Liver (tissue), 9 donors: ENCODE data around the gene ING5. TPM values are rescaled to one million over a fixed set of nuclear protein-coding genes. Genes with fewer than 3 reads are reported as not detected.

Source experiments
- DNase-seq: peaks from one replicate; pipeline ENCODE4 v3.0.0-alpha.2; 2017; ENCODE audit warnings: low spot score
- H3K27ac ChIP-seq, 2 donors: one replicate each; pipeline ENCODE4 v1.7.0; 2013; ENCODE audit warnings: inconsistent platforms in 2 of 2, low read length in 2 of 2, control low read depth in 1 of 2, low read depth in 1 of 2, mild to moderate bottlenecking in 1 of 2
- H3K27me3 ChIP-seq, 4 donors: one replicate each; pipeline versions ENCODE4 v1.6.1 to v1.7.0; 2013; ENCODE audit warnings: low read length in 3 of 4, inconsistent platforms in 1 of 4, mild to moderate bottlenecking in 1 of 4, moderate library complexity in 1 of 4; ENCODE audit not compliant: control insufficient read depth in 4 of 4, insufficient read depth in 4 of 4
- H3K36me3 ChIP-seq, 4 donors: one replicate each; pipeline versions ENCODE4 v1.6.1 to v1.7.0; 2013; ENCODE audit warnings: low read length in 3 of 4, mild to moderate bottlenecking in 3 of 4, low read depth in 1 of 4, moderate library complexity in 1 of 4; ENCODE audit not compliant: control insufficient read depth in 4 of 4, insufficient read depth in 3 of 4
- H3K4me1 ChIP-seq, 4 donors: one replicate each; pipeline versions ENCODE4 v1.6.1 to v1.7.0; 2013; ENCODE audit warnings: low read length in 3 of 4, mild to moderate bottlenecking in 3 of 4, moderate library complexity in 1 of 4; ENCODE audit not compliant: control insufficient read depth in 4 of 4, insufficient read depth in 4 of 4
- H3K4me3 ChIP-seq, 3 donors: one replicate each; pipeline versions ENCODE4 v1.6.1 to v1.7.0; 2013; ENCODE audit warnings: low read length in 3 of 3, control low read depth in 1 of 3, low read depth in 1 of 3, mild to moderate bottlenecking in 1 of 3
- H3K9ac ChIP-seq, 2 donors: one replicate each; pipeline ENCODE4 v1.7.0; 2013; ENCODE audit warnings: low read length in 2 of 2, mild to moderate bottlenecking in 2 of 2, moderate library complexity in 2 of 2, control low read depth in 1 of 2, low read depth in 1 of 2
- H3K9me3 ChIP-seq, 4 donors: one replicate each; pipeline versions ENCODE4 v1.6.1 to v1.7.0; 2013; ENCODE audit warnings: low read length in 3 of 4; ENCODE audit not compliant: control insufficient read depth in 4 of 4
- ATF3 ChIP-seq: IDR thresholded peaks from 2 replicates; pipeline ENCODE4 v1.6.1; 2016; ENCODE audit warnings: antibody characterized with exemption
- EGR1 ChIP-seq, 2 donors: IDR thresholded peaks; 2 replicates each; pipeline ENCODE4 v1.6.1; 2016 to 2018; ENCODE audit warnings: antibody characterized with exemption in 2 of 2, low read depth in 2 of 2
- FOXA1 ChIP-seq: IDR thresholded peaks from 2 replicates; pipeline ENCODE4 v1.6.1; 2016; ENCODE audit warnings: antibody characterized with exemption
- FOXA2 ChIP-seq: IDR thresholded peaks from 2 replicates; pipeline ENCODE4 v1.6.1; 2016; ENCODE audit warnings: antibody characterized with exemption
- GABPA ChIP-seq, 2 donors: IDR thresholded peaks in 1 of 2; conservative IDR thresholded peaks in 1 of 2; 2 replicates each; pipeline ENCODE4 v1.6.1; 2016; ENCODE audit warnings: antibody characterized with exemption in 2 of 2, mild to moderate bottlenecking in 1 of 2, moderate library complexity in 1 of 2
- HNF4A ChIP-seq, 2 donors: conservative IDR thresholded peaks; 2 replicates each; pipeline ENCODE4 v1.6.1; 2016; ENCODE audit warnings: antibody characterized with exemption in 2 of 2, mild to moderate bottlenecking in 2 of 2
- HNF4G ChIP-seq: IDR thresholded peaks from 2 replicates; pipeline ENCODE4 v1.6.1; 2016; ENCODE audit warnings: antibody characterized with exemption
- JUND ChIP-seq, 2 donors: IDR thresholded peaks; 2 replicates each; pipeline ENCODE4 v1.6.1; 2016; ENCODE audit warnings: antibody characterized with exemption in 2 of 2
- MAX ChIP-seq: IDR thresholded peaks from 2 replicates; pipeline ENCODE4 v1.6.1; 2016; ENCODE audit warnings: antibody characterized with exemption
- NR2F2 ChIP-seq: IDR thresholded peaks from 2 replicates; pipeline ENCODE4 v1.6.1; 2016; ENCODE audit warnings: antibody characterized with exemption
- RXRA ChIP-seq, 2 donors: IDR thresholded peaks; 2 replicates each; pipeline ENCODE4 v1.6.1; 2017 to 2018; ENCODE audit warnings: antibody characterized with exemption in 2 of 2, mild to moderate bottlenecking in 1 of 2
- SP1 ChIP-seq: IDR thresholded peaks from 2 replicates; pipeline ENCODE4 v1.6.1; 2018; ENCODE audit warnings: antibody characterized with exemption, mild to moderate bottlenecking
- TAF1 ChIP-seq: conservative IDR thresholded peaks from 2 replicates; pipeline ENCODE4 v1.6.1; 2016; ENCODE audit warnings: antibody characterized with exemption, mild to moderate bottlenecking
- YY1 ChIP-seq: IDR thresholded peaks from 2 replicates; pipeline ENCODE4 v1.6.1; 2016; ENCODE audit warnings: antibody characterized with exemption, mild to moderate bottlenecking
- WGBS: extraction: QIAGEN DNeasy Blood & Tissue Kit; methylation state at CpG from one replicate; pipeline ENCODE4 v1.1.7; 2013; 5-methylcytosine and 5-hydroxymethylcytosine counted together
- polyA plus RNA-seq, 2 donors: library from polyadenylated mRNA; stranded (reverse) in 1 of 2; unstranded in 1 of 2; fragments of 200-250 nt in 1 of 2; fragments of >200 nt in 1 of 2; fragmentation: Nextera tagmentation in 1 of 2; extraction: Ambion mirVana in 1 of 2; gene quantifications; one replicate each; pipeline versions ENCODE4 v1.2.1 to v1.2.3, GENCODE V29; 2013 to 2015
- total RNA-seq, 2 donors: library from RNA; depleted of rRNA; stranded (reverse); fragments of >200 nt; gene quantifications; one replicate each; pipeline ENCODE4 v1.2.3, GENCODE V29; 2014
- TF ChIP-seq, protein P1 (sequence below): fragments of 150-350 bp; IDR thresholded peaks from 2 replicates; pipeline ENCODE4 v1.5.1; 2017; ENCODE audit warnings: improper control_type of control experiment, low read depth, low read length; ENCODE audit not compliant: missing input control
- TF ChIP-seq, protein P2 (sequence below): IDR thresholded peaks from 2 replicates; pipeline ENCODE4 v1.6.1; 2016; ENCODE audit warnings: antibody characterized with exemption
- TF ChIP-seq, protein P3 (sequence below): IDR thresholded peaks from 2 replicates; pipeline ENCODE4 v1.6.1; 2016; ENCODE audit warnings: antibody characterized with exemption, mild to moderate bottlenecking
- donor health status: healthy.
- donor health status: healthy.
- donor health status: healthy.
- donor health status: healthy.
- donor health status: healthy.

Gene ING5
- total and polyA plus RNA-seq, 4 donors = 7.2 to 24.2 (median 13.9) TPM

DNA sequence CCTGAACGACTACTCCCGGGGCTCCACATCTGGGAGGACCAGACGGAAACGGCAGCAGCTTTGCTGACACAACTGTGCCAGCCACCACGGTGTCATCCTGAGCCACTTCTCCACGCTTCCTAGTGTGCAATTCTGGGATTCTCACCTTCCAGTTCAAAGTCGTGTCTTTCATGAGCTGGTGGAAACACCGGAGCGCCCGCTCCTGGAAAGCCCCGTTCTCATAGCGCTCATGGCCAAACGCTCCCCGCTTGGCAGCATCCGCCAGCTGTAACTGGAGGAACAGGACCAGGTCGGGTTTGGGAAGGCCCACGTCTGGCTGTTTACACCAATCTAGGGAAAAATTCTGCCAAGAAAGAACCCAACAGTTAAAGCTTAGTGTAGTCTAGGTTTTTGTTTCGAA is 23.5 kb upstream of the ING5 start:
- Histone ChIP-seq H3K9me3 (no peaks in the 10 kb centered on the region), H3K27me3 (no peaks in the 10 kb centered on the region), H3K4me3 (no peak overlapping the region), H3K36me3 (peaks cover 0 to 13% (median under 1%) of the 10 kb centered on the region in 4 donors), H3K9ac (no peak overlapping the region), H3K4me1 (peaks cover 0 to 2% (median 0%) of the 10 kb centered on the region in 4 donors), H3K27ac (no peak overlapping the region)
- DNase-seq = no peak
- TF ChIP-seq JUND (IDR thresholded peaks at IDR 0.05) = no peak
- TF ChIP-seq, protein P1, sequence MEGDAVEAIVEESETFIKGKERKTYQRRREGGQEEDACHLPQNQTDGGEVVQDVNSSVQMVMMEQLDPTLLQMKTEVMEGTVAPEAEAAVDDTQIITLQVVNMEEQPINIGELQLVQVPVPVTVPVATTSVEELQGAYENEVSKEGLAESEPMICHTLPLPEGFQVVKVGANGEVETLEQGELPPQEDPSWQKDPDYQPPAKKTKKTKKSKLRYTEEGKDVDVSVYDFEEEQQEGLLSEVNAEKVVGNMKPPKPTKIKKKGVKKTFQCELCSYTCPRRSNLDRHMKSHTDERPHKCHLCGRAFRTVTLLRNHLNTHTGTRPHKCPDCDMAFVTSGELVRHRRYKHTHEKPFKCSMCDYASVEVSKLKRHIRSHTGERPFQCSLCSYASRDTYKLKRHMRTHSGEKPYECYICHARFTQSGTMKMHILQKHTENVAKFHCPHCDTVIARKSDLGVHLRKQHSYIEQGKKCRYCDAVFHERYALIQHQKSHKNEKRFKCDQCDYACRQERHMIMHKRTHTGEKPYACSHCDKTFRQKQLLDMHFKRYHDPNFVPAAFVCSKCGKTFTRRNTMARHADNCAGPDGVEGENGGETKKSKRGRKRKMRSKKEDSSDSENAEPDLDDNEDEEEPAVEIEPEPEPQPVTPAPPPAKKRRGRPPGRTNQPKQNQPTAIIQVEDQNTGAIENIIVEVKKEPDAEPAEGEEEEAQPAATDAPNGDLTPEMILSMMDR = no peak
- TF ChIP-seq HNF4G = no peak
- no peak for TF ChIP-seq NR2F2
- TF ChIP-seq EGR1 (IDR thresholded peaks at IDR 0.05; ENCODE audit: low read depth in 2 of 2) = no peak
- no peak for TF ChIP-seq ATF3
- TF ChIP-seq TAF1 = no peak
- TF ChIP-seq MAX = no peak
- TF ChIP-seq FOXA1 = no peak
- no peak for TF ChIP-seq GABPA (IDR thresholded peaks at IDR 0.05 in 1 of 2, conservative IDR thresholded peaks at IDR 0.05 in 1 of 2)
- TF ChIP-seq, protein P2, sequence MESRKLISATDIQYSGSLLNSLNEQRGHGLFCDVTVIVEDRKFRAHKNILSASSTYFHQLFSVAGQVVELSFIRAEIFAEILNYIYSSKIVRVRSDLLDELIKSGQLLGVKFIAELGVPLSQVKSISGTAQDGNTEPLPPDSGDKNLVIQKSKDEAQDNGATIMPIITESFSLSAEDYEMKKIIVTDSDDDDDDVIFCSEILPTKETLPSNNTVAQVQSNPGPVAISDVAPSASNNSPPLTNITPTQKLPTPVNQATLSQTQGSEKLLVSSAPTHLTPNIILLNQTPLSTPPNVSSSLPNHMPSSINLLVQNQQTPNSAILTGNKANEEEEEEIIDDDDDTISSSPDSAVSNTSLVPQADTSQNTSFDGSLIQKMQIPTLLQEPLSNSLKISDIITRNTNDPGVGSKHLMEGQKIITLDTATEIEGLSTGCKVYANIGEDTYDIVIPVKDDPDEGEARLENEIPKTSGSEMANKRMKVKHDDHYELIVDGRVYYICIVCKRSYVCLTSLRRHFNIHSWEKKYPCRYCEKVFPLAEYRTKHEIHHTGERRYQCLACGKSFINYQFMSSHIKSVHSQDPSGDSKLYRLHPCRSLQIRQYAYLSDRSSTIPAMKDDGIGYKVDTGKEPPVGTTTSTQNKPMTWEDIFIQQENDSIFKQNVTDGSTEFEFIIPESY = no peak
- no peak for TF ChIP-seq HNF4A (conservative IDR thresholded peaks at IDR 0.05)
- TF ChIP-seq, protein P3, sequence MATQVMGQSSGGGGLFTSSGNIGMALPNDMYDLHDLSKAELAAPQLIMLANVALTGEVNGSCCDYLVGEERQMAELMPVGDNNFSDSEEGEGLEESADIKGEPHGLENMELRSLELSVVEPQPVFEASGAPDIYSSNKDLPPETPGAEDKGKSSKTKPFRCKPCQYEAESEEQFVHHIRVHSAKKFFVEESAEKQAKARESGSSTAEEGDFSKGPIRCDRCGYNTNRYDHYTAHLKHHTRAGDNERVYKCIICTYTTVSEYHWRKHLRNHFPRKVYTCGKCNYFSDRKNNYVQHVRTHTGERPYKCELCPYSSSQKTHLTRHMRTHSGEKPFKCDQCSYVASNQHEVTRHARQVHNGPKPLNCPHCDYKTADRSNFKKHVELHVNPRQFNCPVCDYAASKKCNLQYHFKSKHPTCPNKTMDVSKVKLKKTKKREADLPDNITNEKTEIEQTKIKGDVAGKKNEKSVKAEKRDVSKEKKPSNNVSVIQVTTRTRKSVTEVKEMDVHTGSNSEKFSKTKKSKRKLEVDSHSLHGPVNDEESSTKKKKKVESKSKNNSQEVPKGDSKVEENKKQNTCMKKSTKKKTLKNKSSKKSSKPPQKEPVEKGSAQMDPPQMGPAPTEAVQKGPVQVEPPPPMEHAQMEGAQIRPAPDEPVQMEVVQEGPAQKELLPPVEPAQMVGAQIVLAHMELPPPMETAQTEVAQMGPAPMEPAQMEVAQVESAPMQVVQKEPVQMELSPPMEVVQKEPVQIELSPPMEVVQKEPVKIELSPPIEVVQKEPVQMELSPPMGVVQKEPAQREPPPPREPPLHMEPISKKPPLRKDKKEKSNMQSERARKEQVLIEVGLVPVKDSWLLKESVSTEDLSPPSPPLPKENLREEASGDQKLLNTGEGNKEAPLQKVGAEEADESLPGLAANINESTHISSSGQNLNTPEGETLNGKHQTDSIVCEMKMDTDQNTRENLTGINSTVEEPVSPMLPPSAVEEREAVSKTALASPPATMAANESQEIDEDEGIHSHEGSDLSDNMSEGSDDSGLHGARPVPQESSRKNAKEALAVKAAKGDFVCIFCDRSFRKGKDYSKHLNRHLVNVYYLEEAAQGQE = no peak
- TF ChIP-seq SP1 = no peak
- no peak for TF ChIP-seq YY1
- no peak for TF ChIP-seq FOXA2
- no peak for TF ChIP-seq RXRA (IDR thresholded peaks at IDR 0.05)
- WGBS = 96% methylated on average over 18 of the region's 18 CpGs
